Vagina (tissue), 2 donors: ENCODE results near the gene FUNDC2. TPM values are rescaled to one million over a fixed set of nuclear protein-coding genes. Genes with fewer than 3 reads are reported as not detected.

Source experiments
- DNase-seq, 2 donors: peaks; one replicate each; pipeline ENCODE4 v3.0.0-alpha.2; 2017; ENCODE audit errors: extremely low spot score in 2 of 2
- H3K27ac ChIP-seq: fragments of 200-600 bp; sonication (generic); one replicate; pipeline ENCODE4 v1.5.1; 2019
- H3K27me3 ChIP-seq: fragments of 200-600 bp; sonication (generic); one replicate; pipeline ENCODE4 v1.5.1; 2019
- H3K36me3 ChIP-seq, 2 donors: fragments of 200-600 bp; sonication (generic); one replicate each; pipeline ENCODE4 v1.5.1; 2017 to 2019
- H3K4me1 ChIP-seq: fragments of 200-600 bp; sonication (generic); one replicate; pipeline ENCODE4 v1.5.1; 2019
- H3K4me3 ChIP-seq, 2 donors: fragments of 200-600 bp; sonication (generic); 1 replicate in 1 of 2; 2 replicates in 1 of 2; pipeline ENCODE4 v1.5.1; 2016 to 2019
- H3K9me3 ChIP-seq: fragments of 200-600 bp; sonication (generic); one replicate; pipeline ENCODE4 v1.5.1; 2019
- CTCF ChIP-seq, 3 experiments: fragments of 450-650 bp in 2 of 3; fragments of 200-600 bp in 1 of 3; sonication (generic) in 1 of 3; IDR thresholded peaks; one replicate each; pipeline ENCODE4 v1.5.1; 2017 to 2019; ENCODE audit warnings: antibody characterized with exemption in 3 of 3, mild to moderate bottlenecking in 2 of 3, moderate library complexity in 2 of 3
- POLR2A ChIP-seq, 2 donors: fragments of 450-650 bp; IDR thresholded peaks; one replicate each; pipeline ENCODE4 v1.6.1; 2017; ENCODE audit warnings: antibody characterized with exemption in 2 of 2, mild to moderate bottlenecking in 2 of 2, moderate library complexity in 2 of 2
- POLR2AphosphoS5 ChIP-seq, 2 donors: sonication (generic); formaldehyde crosslinking; IDR thresholded peaks; one replicate each; pipeline ENCODE4 v1.9.0; 2017; ENCODE audit warnings: antibody characterized with exemption in 2 of 2, mild to moderate bottlenecking in 2 of 2, low read depth in 1 of 2; ENCODE audit not compliant: insufficient read depth in 1 of 2
- intact Hi-C: fragments of 100-400 bp; cut with DNase I; formaldehyde crosslinking; loops from one replicate; pipeline ENCODE4 v1.15.1; 2023
- total RNA-seq: library from RNA; depleted of rRNA; stranded (reverse); fragments of >200 nt; gene quantifications from one replicate; pipeline ENCODE4 v1.2.3, GENCODE V29; 2016

The FUNDC2 gene
- total RNA-seq, 1 donor from 2014 or later, result 53.5 TPM

- TF ChIP-seq CTCF (IDR thresholded peaks at IDR 0.05) (no peak), POLR2AphosphoS5 (IDR thresholded peaks at IDR 0.05; ENCODE audit: insufficient read depth in 1 of 2, low read depth in 1 of 2) (peak in 1 of 2 donors; percentile 16)
- Histone ChIP-seq H3K4me3 (no peak overlapping the region), H3K27me3 (no peaks in the 10 kb centered on the region), H3K4me1 (peaks cover 7% of the 10 kb centered on the region), H3K36me3 (no peaks in the 10 kb centered on the region), H3K9me3 (no peaks in the 10 kb centered on the region), H3K27ac (no peak overlapping the region)
- intact Hi-C loops, result no loop called here
- DNase-seq, result no peak
These were observed 16.6 kb upstream of the FUNDC2 start for GRCh38 chrX:155009994-155010472.

GRCh38 chrX:155020591-155020990 lies 6.1 kb upstream of the FUNDC2 start:
- no peak for DNase-seq
- no peak for TF ChIP-seq POLR2AphosphoS5 (IDR thresholded peaks at IDR 0.05; ENCODE audit: insufficient read depth in 1 of 2, low read depth in 1 of 2)
- no peak for TF ChIP-seq CTCF (IDR thresholded peaks at IDR 0.05)
- no peak for TF ChIP-seq POLR2A (IDR thresholded peaks at IDR 0.05)
- no peak overlapping the region for H3K27ac ChIP-seq
- no peaks in the 10 kb centered on the region for H3K36me3 ChIP-seq
- intact Hi-C loops, result no loop called here
- H3K4me3 ChIP-seq, result no peak overlapping the region
- H3K27me3 ChIP-seq, result no peaks in the 10 kb centered on the region
- no peaks in the 10 kb centered on the region for H3K4me1 ChIP-seq
- no peaks in the 10 kb centered on the region for H3K9me3 ChIP-seq

- TF ChIP-seq CTCF (IDR thresholded peaks at IDR 0.05), result no peak
- TF ChIP-seq POLR2A (IDR thresholded peaks at IDR 0.05), result no peak
- no peak for TF ChIP-seq POLR2AphosphoS5 (IDR thresholded peaks at IDR 0.05; ENCODE audit: insufficient read depth in 1 of 2, low read depth in 1 of 2)
- DNase-seq, result no peak
- Histone ChIP-seq H3K4me3 (no peak within 1 kb of the TSS), H3K27me3 (no peaks in the 10 kb centered on the region), H3K9me3 (no peaks in the 10 kb centered on the region), H3K27ac (no peak within 1 kb of the TSS), H3K36me3 (no peaks in the 10 kb centered on the region), H3K4me1 (no peaks in the 10 kb centered on the region)
- intact Hi-C loops, result no loop called here
These were observed 4.1 kb upstream of the FUNDC2 start, which contains the start of gene F8 for GRCh38 chrX:155022585-155022984. TSS of gene F8 (minus strand) at chrX:155022723. CDS start at chrX:155022552, 171 bp downstream.

- DNase-seq, result no peak
- H3K4me3 ChIP-seq, result no peak overlapping the region
- H3K4me1 ChIP-seq, result no peaks in the 10 kb centered on the region
- no peak overlapping the region for H3K27ac ChIP-seq
- no peaks in the 10 kb centered on the region for H3K9me3 ChIP-seq
- no peak for TF ChIP-seq POLR2A (IDR thresholded peaks at IDR 0.05)
- no peak for TF ChIP-seq POLR2AphosphoS5 (IDR thresholded peaks at IDR 0.05; ENCODE audit: insufficient read depth in 1 of 2, low read depth in 1 of 2)
- TF ChIP-seq CTCF (IDR thresholded peaks at IDR 0.05), result no peak
- H3K36me3 ChIP-seq, result no peaks in the 10 kb centered on the region
- intact Hi-C loops, result no loop called here
- H3K27me3 ChIP-seq, result no peaks in the 10 kb centered on the region
These were observed 2.5 kb upstream of the FUNDC2 start for GRCh38 chrX:155023907-155024833.

- TF ChIP-seq POLR2A (IDR thresholded peaks at IDR 0.05) (no peak), CTCF (IDR thresholded peaks at IDR 0.05) (no peak), POLR2AphosphoS5 (IDR thresholded peaks at IDR 0.05; ENCODE audit: insufficient read depth in 1 of 2, low read depth in 1 of 2) (no peak)
- DNase-seq, result no peak
- Histone ChIP-seq H3K4me3 (peak overlapping the region; percentile 52 to 59), H3K4me1 (no peaks in the 10 kb centered on the region), H3K27ac (peak overlapping the region; percentile 89), H3K9me3 (no peaks in the 10 kb centered on the region), H3K36me3 (no peaks in the 10 kb centered on the region), H3K27me3 (no peaks in the 10 kb centered on the region)
- intact Hi-C loops, result loop anchor here (5.0 kb wide), 1 partner anchor 46 kb away; the partner anchor contains the start of genes BRCC3, CMC4 and MTCP1
These were observed 271 bp upstream of the FUNDC2 start for GRCh38 chrX:155026420-155026726.
